Liver (tissue), 9 donors: Measurements from ENCODE around the gene RASAL2. TPM values are rescaled to one million over a fixed set of nuclear protein-coding genes. Genes with fewer than 3 reads are reported as not detected.

Source experiments
- DNase-seq: peaks from one replicate; pipeline ENCODE4 v3.0.0-alpha.2; 2017; ENCODE audit warnings: low spot score
- H3K27ac ChIP-seq, 2 donors: one replicate each; pipeline ENCODE4 v1.7.0; 2013; ENCODE audit warnings: inconsistent platforms in 2 of 2, low read length in 2 of 2, control low read depth in 1 of 2, low read depth in 1 of 2, mild to moderate bottlenecking in 1 of 2
- H3K27me3 ChIP-seq, 4 donors: one replicate each; pipeline versions ENCODE4 v1.6.1 to v1.7.0; 2013; ENCODE audit warnings: low read length in 3 of 4, inconsistent platforms in 1 of 4, mild to moderate bottlenecking in 1 of 4, moderate library complexity in 1 of 4; ENCODE audit not compliant: control insufficient read depth in 4 of 4, insufficient read depth in 4 of 4
- H3K36me3 ChIP-seq, 4 donors: one replicate each; pipeline versions ENCODE4 v1.6.1 to v1.7.0; 2013; ENCODE audit warnings: low read length in 3 of 4, mild to moderate bottlenecking in 3 of 4, low read depth in 1 of 4, moderate library complexity in 1 of 4; ENCODE audit not compliant: control insufficient read depth in 4 of 4, insufficient read depth in 3 of 4
- H3K4me1 ChIP-seq, 4 donors: one replicate each; pipeline versions ENCODE4 v1.6.1 to v1.7.0; 2013; ENCODE audit warnings: low read length in 3 of 4, mild to moderate bottlenecking in 3 of 4, moderate library complexity in 1 of 4; ENCODE audit not compliant: control insufficient read depth in 4 of 4, insufficient read depth in 4 of 4
- H3K4me3 ChIP-seq, 3 donors: one replicate each; pipeline versions ENCODE4 v1.6.1 to v1.7.0; 2013; ENCODE audit warnings: low read length in 3 of 3, control low read depth in 1 of 3, low read depth in 1 of 3, mild to moderate bottlenecking in 1 of 3
- H3K9ac ChIP-seq, 2 donors: one replicate each; pipeline ENCODE4 v1.7.0; 2013; ENCODE audit warnings: low read length in 2 of 2, mild to moderate bottlenecking in 2 of 2, moderate library complexity in 2 of 2, control low read depth in 1 of 2, low read depth in 1 of 2
- H3K9me3 ChIP-seq, 4 donors: one replicate each; pipeline versions ENCODE4 v1.6.1 to v1.7.0; 2013; ENCODE audit warnings: low read length in 3 of 4; ENCODE audit not compliant: control insufficient read depth in 4 of 4
- EGR1 ChIP-seq, 2 donors: IDR thresholded peaks; 2 replicates each; pipeline ENCODE4 v1.6.1; 2016 to 2018; ENCODE audit warnings: antibody characterized with exemption in 2 of 2, low read depth in 2 of 2
- FOXA1 ChIP-seq: IDR thresholded peaks from 2 replicates; pipeline ENCODE4 v1.6.1; 2016; ENCODE audit warnings: antibody characterized with exemption
- FOXA2 ChIP-seq: IDR thresholded peaks from 2 replicates; pipeline ENCODE4 v1.6.1; 2016; ENCODE audit warnings: antibody characterized with exemption
- GABPA ChIP-seq, 2 donors: IDR thresholded peaks in 1 of 2; conservative IDR thresholded peaks in 1 of 2; 2 replicates each; pipeline ENCODE4 v1.6.1; 2016; ENCODE audit warnings: antibody characterized with exemption in 2 of 2, mild to moderate bottlenecking in 1 of 2, moderate library complexity in 1 of 2
- HNF4A ChIP-seq, 2 donors: conservative IDR thresholded peaks; 2 replicates each; pipeline ENCODE4 v1.6.1; 2016; ENCODE audit warnings: antibody characterized with exemption in 2 of 2, mild to moderate bottlenecking in 2 of 2
- HNF4G ChIP-seq: IDR thresholded peaks from 2 replicates; pipeline ENCODE4 v1.6.1; 2016; ENCODE audit warnings: antibody characterized with exemption
- JUND ChIP-seq, 2 donors: IDR thresholded peaks; 2 replicates each; pipeline ENCODE4 v1.6.1; 2016; ENCODE audit warnings: antibody characterized with exemption in 2 of 2
- MAX ChIP-seq: IDR thresholded peaks from 2 replicates; pipeline ENCODE4 v1.6.1; 2016; ENCODE audit warnings: antibody characterized with exemption
- NR2F2 ChIP-seq: IDR thresholded peaks from 2 replicates; pipeline ENCODE4 v1.6.1; 2016; ENCODE audit warnings: antibody characterized with exemption
- RAD21 ChIP-seq, 2 donors: IDR thresholded peaks; 2 replicates each; pipeline ENCODE4 v1.6.1; 2016; ENCODE audit warnings: antibody characterized with exemption in 2 of 2, mild to moderate bottlenecking in 2 of 2
- RXRA ChIP-seq, 2 donors: IDR thresholded peaks; 2 replicates each; pipeline ENCODE4 v1.6.1; 2017 to 2018; ENCODE audit warnings: antibody characterized with exemption in 2 of 2, mild to moderate bottlenecking in 1 of 2
- SP1 ChIP-seq: IDR thresholded peaks from 2 replicates; pipeline ENCODE4 v1.6.1; 2018; ENCODE audit warnings: antibody characterized with exemption, mild to moderate bottlenecking
- TAF1 ChIP-seq: conservative IDR thresholded peaks from 2 replicates; pipeline ENCODE4 v1.6.1; 2016; ENCODE audit warnings: antibody characterized with exemption, mild to moderate bottlenecking
- YY1 ChIP-seq: IDR thresholded peaks from 2 replicates; pipeline ENCODE4 v1.6.1; 2016; ENCODE audit warnings: antibody characterized with exemption, mild to moderate bottlenecking
- WGBS: extraction: QIAGEN DNeasy Blood & Tissue Kit; methylation state at CpG from one replicate; pipeline ENCODE4 v1.1.7; 2013; 5-methylcytosine and 5-hydroxymethylcytosine counted together
- polyA plus RNA-seq, 2 donors: library from polyadenylated mRNA; stranded (reverse) in 1 of 2; unstranded in 1 of 2; fragments of 200-250 nt in 1 of 2; fragments of >200 nt in 1 of 2; fragmentation: Nextera tagmentation in 1 of 2; extraction: Ambion mirVana in 1 of 2; gene quantifications; one replicate each; pipeline versions ENCODE4 v1.2.1 to v1.2.3, GENCODE V29; 2013 to 2015
- total RNA-seq, 2 donors: library from RNA; depleted of rRNA; stranded (reverse); fragments of >200 nt; gene quantifications; one replicate each; pipeline ENCODE4 v1.2.3, GENCODE V29; 2014
- TF ChIP-seq, protein P1 (sequence below): IDR thresholded peaks from 2 replicates; pipeline ENCODE4 v1.6.1; 2016; ENCODE audit warnings: antibody characterized with exemption
- TF ChIP-seq, protein P2 (sequence below): IDR thresholded peaks from 2 replicates; pipeline ENCODE4 v1.6.1; 2016; ENCODE audit warnings: antibody characterized with exemption
- TF ChIP-seq, protein P3 (sequence below): IDR thresholded peaks from 2 replicates; pipeline ENCODE4 v1.6.1; 2016; ENCODE audit warnings: antibody characterized with exemption, mild to moderate bottlenecking
- donor health status: healthy.
- donor health status: healthy.
- donor health status: healthy.
- donor health status: healthy.
- donor health status: healthy.

The RASAL2 gene
- total and polyA plus RNA-seq, 4 donors: 1.8 to 8.1 (median 4.1) TPM

DNA sequence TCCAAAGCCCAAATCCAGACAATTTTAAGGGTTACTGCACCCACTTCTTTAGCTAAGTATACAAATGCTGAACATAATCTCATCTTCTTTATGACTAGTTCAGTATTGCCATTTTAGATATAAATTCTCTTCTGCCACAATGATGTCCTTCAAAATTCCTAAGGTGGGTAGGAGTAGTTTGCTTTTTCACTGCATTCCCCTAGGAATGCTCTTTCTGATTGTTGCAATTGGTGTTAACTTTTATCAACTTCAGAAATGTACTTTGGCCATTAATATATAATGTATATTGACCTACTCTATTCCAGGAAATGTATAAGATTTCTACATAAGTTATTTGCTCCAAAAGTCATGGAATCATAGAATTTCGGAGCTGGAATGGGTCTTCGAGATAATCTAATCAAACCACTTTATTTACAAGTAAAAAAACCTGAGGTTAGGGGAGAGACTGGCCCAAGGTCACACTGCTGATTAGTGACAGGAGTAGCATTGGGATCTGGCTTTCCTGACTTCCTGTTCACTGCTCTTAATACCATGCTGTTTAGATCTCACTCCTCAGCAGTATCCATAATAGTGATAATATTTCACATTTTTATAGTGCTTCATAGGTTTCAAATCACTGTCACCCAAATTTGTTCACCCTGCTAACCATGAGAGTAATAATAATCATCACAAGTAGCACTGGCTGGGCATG, 46.4 kb upstream of the RASAL2 start:
- DNase-seq: no peak
- Histone ChIP-seq H3K27me3 (no peaks in the 10 kb centered on the region), H3K4me1 (peaks cover 0 to 3% (median under 1%) of the 10 kb centered on the region in 4 donors), H3K27ac (no peak overlapping the region), H3K36me3 (no peaks in the 10 kb centered on the region), H3K4me3 (no peak overlapping the region), H3K9ac (no peak overlapping the region), H3K9me3 (no peaks in the 10 kb centered on the region)
- 42% methylated on average over 2 of the region's 2 CpGs for WGBS
- TF ChIP-seq GABPA (IDR thresholded peaks at IDR 0.05 in 1 of 2, conservative IDR thresholded peaks at IDR 0.05 in 1 of 2): no peak
- TF ChIP-seq, protein P1, sequence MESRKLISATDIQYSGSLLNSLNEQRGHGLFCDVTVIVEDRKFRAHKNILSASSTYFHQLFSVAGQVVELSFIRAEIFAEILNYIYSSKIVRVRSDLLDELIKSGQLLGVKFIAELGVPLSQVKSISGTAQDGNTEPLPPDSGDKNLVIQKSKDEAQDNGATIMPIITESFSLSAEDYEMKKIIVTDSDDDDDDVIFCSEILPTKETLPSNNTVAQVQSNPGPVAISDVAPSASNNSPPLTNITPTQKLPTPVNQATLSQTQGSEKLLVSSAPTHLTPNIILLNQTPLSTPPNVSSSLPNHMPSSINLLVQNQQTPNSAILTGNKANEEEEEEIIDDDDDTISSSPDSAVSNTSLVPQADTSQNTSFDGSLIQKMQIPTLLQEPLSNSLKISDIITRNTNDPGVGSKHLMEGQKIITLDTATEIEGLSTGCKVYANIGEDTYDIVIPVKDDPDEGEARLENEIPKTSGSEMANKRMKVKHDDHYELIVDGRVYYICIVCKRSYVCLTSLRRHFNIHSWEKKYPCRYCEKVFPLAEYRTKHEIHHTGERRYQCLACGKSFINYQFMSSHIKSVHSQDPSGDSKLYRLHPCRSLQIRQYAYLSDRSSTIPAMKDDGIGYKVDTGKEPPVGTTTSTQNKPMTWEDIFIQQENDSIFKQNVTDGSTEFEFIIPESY: no peak
- no peak for TF ChIP-seq EGR1 (IDR thresholded peaks at IDR 0.05; ENCODE audit: low read depth in 2 of 2)
- TF ChIP-seq MAX: no peak
- TF ChIP-seq SP1: no peak
- TF ChIP-seq HNF4G: no peak
- no peak for TF ChIP-seq JUND (IDR thresholded peaks at IDR 0.05)
- TF ChIP-seq YY1: no peak
- TF ChIP-seq RXRA (IDR thresholded peaks at IDR 0.05): no peak
- no peak for TF ChIP-seq HNF4A (conservative IDR thresholded peaks at IDR 0.05)
- no peak for TF ChIP-seq FOXA1
- TF ChIP-seq, protein P2, sequence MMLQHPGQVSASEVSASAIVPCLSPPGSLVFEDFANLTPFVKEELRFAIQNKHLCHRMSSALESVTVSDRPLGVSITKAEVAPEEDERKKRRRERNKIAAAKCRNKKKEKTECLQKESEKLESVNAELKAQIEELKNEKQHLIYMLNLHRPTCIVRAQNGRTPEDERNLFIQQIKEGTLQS: no peak
- no peak for TF ChIP-seq NR2F2
- TF ChIP-seq, protein P3, sequence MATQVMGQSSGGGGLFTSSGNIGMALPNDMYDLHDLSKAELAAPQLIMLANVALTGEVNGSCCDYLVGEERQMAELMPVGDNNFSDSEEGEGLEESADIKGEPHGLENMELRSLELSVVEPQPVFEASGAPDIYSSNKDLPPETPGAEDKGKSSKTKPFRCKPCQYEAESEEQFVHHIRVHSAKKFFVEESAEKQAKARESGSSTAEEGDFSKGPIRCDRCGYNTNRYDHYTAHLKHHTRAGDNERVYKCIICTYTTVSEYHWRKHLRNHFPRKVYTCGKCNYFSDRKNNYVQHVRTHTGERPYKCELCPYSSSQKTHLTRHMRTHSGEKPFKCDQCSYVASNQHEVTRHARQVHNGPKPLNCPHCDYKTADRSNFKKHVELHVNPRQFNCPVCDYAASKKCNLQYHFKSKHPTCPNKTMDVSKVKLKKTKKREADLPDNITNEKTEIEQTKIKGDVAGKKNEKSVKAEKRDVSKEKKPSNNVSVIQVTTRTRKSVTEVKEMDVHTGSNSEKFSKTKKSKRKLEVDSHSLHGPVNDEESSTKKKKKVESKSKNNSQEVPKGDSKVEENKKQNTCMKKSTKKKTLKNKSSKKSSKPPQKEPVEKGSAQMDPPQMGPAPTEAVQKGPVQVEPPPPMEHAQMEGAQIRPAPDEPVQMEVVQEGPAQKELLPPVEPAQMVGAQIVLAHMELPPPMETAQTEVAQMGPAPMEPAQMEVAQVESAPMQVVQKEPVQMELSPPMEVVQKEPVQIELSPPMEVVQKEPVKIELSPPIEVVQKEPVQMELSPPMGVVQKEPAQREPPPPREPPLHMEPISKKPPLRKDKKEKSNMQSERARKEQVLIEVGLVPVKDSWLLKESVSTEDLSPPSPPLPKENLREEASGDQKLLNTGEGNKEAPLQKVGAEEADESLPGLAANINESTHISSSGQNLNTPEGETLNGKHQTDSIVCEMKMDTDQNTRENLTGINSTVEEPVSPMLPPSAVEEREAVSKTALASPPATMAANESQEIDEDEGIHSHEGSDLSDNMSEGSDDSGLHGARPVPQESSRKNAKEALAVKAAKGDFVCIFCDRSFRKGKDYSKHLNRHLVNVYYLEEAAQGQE: no peak
- TF ChIP-seq TAF1: no peak
- no peak for TF ChIP-seq RAD21 (IDR thresholded peaks at IDR 0.05)

GRCh38 chr1:178048426-178048825, 45.5 kb upstream of the RASAL2 start:
- H3K4me1 ChIP-seq: peaks cover 0 to 10% (median 6%) of the 10 kb centered on the region in 4 donors
- TF ChIP-seq HNF4A (conservative IDR thresholded peaks at IDR 0.05) (no peak), GABPA (IDR thresholded peaks at IDR 0.05 in 1 of 2, conservative IDR thresholded peaks at IDR 0.05 in 1 of 2) (no peak), RXRA (IDR thresholded peaks at IDR 0.05) (no peak), HNF4G (no peak), FOXA2 (no peak)
- no peaks in the 10 kb centered on the region for H3K9me3 ChIP-seq
- no peak overlapping the region for H3K9ac ChIP-seq
- WGBS: 100% methylated on average over 1 of the region's 1 CpG
- DNase-seq: no peak
- no peak overlapping the region for H3K27ac ChIP-seq
- H3K4me3 ChIP-seq: no peak overlapping the region
- no peaks in the 10 kb centered on the region for H3K27me3 ChIP-seq
- H3K36me3 ChIP-seq: no peaks in the 10 kb centered on the region
